Left kidney (tissue), 2 donors: ENCODE results near the gene MRM3. TPM values are rescaled to one million over a fixed set of nuclear protein-coding genes. Genes with fewer than 3 reads are reported as not detected.
"Not testable (repeated sequence)": the region's sequence is repeated elsewhere in the genome, so short reads cannot be mapped to it uniquely, and the experiment has no call there.

ENCODE experiments used
- DNase-seq: peaks from one replicate; pipeline ENCODE4 v3.0.0-alpha.2; 2013
- polyA plus RNA-seq: library from polyadenylated mRNA; unstranded; fragments of 120-200 nt; gene quantifications from one replicate; pipeline ENCODE4 v1.2.1, GENCODE V29; 2013; ENCODE audit not compliant: insufficient read length

The MRM3 gene
- polyA plus RNA-seq, 1 donor, result 22.2 TPM

- DNase-seq, result no peak
These were observed 13.1 kb downstream of the MRM3 start for GRCh38 chr17:795276-795675.

GRCh38 chr17:795721-796120, 13.6 kb downstream of the MRM3 start:
- DNase-seq, result no peak

DNA sequence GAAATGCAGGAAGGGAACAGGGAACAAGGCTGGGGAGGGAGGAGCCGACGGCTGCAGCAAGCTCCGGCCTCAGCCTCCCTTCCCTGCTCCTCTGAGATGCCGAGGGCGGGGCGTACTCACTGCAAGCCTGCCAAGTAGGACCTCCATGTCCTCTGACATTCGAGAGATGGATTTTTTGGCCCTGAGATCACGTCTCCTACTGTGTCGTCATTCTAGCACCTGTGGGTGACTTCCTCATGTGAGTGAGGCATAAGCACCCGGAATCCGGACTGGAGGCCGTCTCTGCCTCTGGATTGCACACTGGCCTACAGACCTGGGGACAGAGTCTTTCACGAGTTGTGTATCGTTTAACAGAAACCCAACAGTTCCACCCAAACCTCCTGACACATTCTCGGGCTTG, 14.5 kb downstream of the MRM3 start:
- no peak for DNase-seq

GRCh38 chr17:797236-797840, 15.2 kb downstream of the MRM3 start:
- no peak for DNase-seq

DNA sequence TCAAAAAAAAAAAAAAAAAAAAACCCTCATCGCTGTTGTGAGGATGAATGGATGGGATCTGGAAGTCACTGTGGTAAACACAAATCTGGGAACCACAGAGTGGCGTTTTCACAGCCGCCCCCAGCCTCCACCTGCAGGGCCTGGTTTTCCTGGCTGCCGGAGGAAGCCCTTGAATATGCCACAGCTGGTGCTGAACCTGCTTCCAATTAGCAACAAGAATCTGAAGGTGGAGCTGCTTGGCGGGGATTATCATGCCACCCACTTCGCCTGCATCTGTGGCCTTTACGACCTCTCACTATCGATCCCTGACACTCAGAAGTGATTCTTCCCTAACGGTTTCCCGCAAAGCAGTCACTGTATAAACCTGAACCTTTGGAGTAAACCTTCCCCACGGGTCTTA, 16.1 kb downstream of the MRM3 start:
- no peak for DNase-seq

- DNase-seq, result no peak
These were observed 17.1 kb downstream of the MRM3 start for GRCh38 chr17:799261-799660.

DNA sequence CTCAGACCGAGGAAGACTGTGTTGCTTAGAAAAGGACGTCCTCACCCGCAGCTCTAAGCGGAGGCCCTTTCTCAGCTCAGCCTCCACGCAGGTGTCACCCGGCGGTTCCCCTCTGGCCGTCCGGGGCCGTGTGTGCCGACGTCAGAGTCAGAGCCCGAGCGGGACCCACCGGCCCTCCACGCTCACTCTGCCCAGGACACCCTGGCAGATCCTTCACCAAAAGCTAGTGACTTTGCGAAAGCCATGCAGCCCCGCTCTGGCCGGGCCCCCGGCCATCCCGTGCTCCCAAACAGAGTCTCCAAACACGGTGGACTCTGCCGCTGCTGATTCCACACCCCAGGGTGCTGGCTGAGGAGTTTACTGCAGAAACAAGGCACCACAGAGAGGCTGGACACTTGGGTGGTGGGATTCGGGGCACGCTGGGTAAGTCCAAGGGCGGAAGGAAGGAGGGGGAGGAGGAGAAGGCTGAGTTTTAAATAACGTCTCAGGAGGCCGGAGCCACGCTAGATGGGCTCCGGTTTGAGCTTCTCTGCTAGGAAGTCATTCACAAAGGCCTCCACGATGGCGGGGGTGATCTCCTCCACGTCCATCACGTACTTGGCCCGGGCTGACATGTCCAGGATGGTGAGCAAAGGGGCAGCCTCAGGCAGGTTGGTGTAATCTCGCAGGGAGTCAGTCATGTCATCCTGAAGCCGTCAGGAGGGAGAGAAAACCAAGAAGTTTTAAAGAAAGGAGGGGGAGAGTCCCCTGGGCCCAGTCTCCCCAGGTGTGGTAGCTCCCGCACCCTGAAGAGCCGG, 18.5 kb downstream of the MRM3 start:
- no peak for DNase-seq

- DNase-seq, result no peak
These were observed 19.5 kb downstream of the MRM3 start for GRCh38 chr17:801660-802059.

GRCh38 chr17:802481-802880, 20.3 kb downstream of the MRM3 start:
- no peak for DNase-seq

GRCh38 chr17:802901-803881, 21.0 kb downstream of the MRM3 start:
- no peak for DNase-seq

GRCh38 chr17:804541-805435, 22.6 kb downstream of the MRM3 start:
- DNase-seq, result no peak

DNA sequence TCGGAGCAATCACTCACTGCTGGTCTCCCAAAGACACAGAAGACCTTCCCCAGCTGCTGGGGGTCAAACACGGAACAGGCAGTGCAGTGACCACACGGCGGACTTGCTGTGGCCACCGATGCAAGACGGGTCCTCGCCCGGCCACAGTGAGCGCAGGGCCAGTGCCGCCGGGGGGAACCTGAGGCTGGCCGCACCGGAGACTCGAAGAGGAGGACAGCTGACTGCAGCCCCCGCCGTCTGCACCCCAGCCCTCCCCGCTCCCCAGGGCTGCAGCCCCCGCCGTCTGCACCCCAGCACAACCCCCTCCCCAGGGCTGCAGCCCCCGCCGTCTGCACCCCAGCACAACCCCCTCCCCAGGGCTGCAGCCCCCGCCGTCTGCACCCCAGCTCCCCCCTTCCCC, 23.7 kb downstream of the MRM3 start:
- DNase-seq, result not testable (repeated sequence)

- no peak for DNase-seq
These were observed 24.2 kb downstream of the MRM3 start for GRCh38 chr17:806346-806745.

DNA sequence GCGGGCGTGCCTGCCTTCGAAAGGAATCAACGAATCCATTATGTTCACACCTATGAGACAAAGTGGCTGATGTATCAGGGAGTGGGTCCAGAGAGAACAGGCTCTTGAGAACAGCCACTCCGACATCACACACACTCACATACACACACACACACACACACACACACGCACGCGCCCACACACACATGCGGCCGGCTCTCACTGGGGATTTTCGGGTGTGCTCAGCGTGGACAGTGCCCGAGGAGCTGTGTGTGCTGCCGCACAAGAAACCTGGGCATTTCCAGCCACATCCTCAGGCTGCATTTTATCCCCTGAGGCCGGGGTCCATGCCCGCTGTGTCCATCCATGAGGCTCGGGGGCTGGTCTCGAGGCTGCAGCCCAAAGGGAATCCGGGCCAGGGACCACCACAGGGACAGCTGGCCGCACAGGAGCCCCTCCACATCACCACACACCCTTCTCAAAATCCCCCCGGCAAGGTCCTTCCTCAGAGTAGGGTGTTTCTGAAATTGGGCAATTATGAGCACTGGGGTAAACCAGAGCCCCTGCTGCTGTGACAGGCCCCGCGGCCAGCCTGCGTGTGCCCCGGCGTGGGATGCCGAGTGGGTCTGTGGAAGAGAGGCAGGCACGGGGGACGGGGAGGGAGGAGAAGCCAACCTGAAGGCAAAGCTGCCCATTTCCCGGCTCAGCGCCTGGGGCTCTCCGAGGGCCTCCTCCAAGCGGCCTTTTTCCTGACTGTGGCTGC, 24.8 kb downstream of the MRM3 start:
- no peak for DNase-seq

GRCh38 chr17:807523-808294, 25.6 kb downstream of the MRM3 start:
- DNase-seq, result no peak

DNA sequence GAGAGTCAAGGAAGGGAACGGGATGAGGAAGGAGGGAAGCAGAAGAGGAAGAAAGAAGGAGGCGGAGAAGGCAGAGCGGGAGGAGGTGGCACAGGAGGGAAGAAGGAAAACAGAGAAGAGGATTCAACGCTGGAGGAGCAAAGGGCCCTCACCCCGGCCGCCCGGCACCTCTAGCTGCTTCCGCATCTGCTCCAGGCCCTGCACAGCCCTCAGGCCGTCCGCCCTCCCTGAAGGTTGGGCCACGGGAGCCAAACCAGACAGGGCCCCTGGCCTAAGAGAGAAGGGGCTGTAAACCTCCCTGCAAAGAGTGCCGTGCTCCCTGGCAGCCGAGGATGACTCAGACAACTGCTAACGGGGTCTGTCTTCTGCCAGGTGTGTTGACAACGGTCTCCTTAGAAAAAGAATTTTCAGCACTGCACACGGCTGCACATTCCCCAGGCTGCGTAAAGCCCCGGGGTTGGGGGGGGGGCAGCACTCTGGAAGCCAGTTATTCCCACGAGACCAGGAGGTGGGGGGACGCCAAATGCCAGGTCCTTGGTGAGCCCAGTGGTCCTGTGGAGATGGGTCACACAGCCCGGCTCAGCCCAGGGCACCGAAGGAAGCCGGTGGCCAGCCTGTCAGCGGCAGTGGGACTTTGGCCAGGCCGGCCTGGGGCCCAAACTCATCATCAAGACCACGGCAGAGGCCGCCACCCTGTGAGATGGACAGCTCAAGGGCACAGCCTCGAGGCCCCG, 29.1 kb downstream of the MRM3 start:
- no peak for DNase-seq

GRCh38 chr17:812638-813204, 30.6 kb downstream of the MRM3 start:
- DNase-seq, result no peak

GRCh38 chr17:814371-814770, 32.2 kb downstream of the MRM3 start:
- no peak for DNase-seq

DNA sequence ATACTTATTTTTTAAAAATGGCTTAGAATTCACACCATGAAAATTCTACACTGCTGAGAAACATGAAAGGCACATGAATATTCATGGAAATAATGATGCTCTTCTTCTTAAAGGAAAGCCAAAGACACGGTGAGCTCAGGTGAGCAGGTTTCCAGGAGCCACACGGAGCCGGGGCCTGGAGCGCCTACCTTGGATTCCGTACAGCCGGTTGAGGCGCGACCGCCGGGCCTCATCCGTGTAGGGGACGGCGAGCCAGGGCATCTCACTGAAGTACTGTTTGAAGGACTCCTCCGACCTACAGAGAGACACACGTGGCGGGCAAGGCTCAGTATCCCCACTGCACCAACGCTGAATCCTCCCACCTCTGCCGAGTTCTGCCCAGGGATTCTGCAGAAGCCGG, 37.1 kb downstream of the MRM3 start:
- DNase-seq, result no peak
